HG03520 (cell line): ENCODE data around the gene ASCC3.
"Not testable (repeated sequence)": the region's sequence is repeated elsewhere in the genome, so short reads cannot be mapped to it uniquely, and the experiment has no call there.

Experiments
- ATAC-seq: cut with Tn5 transposase; IDR thresholded peaks from one replicate; pipeline ENCODE4 v1.9.1; 2021; ENCODE audit warnings: mild to moderate bottlenecking, moderate library complexity; ENCODE audit not compliant: unreplicated experiment

The ASCC3 gene

GRCh38 chr6:100809346-100809745 lies 71.8 kb downstream of the ASCC3 start:
- ATAC-seq = no peak

- no peak for ATAC-seq
Measured at GRCh38 chr6:100808638-100809275, 72.4 kb downstream of the ASCC3 start.

GRCh38 chr6:100806296-100806695 lies 74.8 kb downstream of the ASCC3 start:
- ATAC-seq = no peak

- ATAC-seq = no peak
Measured at GRCh38 chr6:100803264-100804045, 77.7 kb downstream of the ASCC3 start.

GRCh38 chr6:100801036-100801435 lies 80.1 kb downstream of the ASCC3 start:
- no peak for ATAC-seq

- ATAC-seq = peak; percentile 87
Measured at GRCh38 chr6:100796049-100796823, 84.9 kb downstream of the ASCC3 start.

GRCh38 chr6:100790084-100790483 lies 91.0 kb downstream of the ASCC3 start:
- ATAC-seq = no peak

- no peak for ATAC-seq
Measured at GRCh38 chr6:100785982-100786381, 95.1 kb downstream of the ASCC3 start.

GRCh38 chr6:100780648-100781047 lies 100.5 kb downstream of the ASCC3 start:
- no peak for ATAC-seq

- no peak for ATAC-seq
Measured at GRCh38 chr6:100775667-100776066, 105.5 kb downstream of the ASCC3 start.

- no peak for ATAC-seq
Measured at GRCh38 chr6:100774681-100775080, 106.4 kb downstream of the ASCC3 start.

- ATAC-seq = no peak
Measured at GRCh38 chr6:100768816-100769351, 112.2 kb downstream of the ASCC3 start.

GRCh38 chr6:100763617-100764241 lies 117.4 kb downstream of the ASCC3 start:
- no peak for ATAC-seq

GRCh38 chr6:100761841-100762240 lies 119.3 kb downstream of the ASCC3 start:
- ATAC-seq = no peak

- not testable (repeated sequence) for ATAC-seq
Measured at GRCh38 chr6:100758386-100758785, 122.7 kb downstream of the ASCC3 start.

GRCh38 chr6:100753421-100753820 lies 127.7 kb downstream of the ASCC3 start:
- ATAC-seq = no peak

- ATAC-seq = no peak
Measured at GRCh38 chr6:100751590-100751989, 129.5 kb downstream of the ASCC3 start.

GRCh38 chr6:100745419-100746041 lies 135.6 kb downstream of the ASCC3 start:
- ATAC-seq = no peak

- ATAC-seq = no peak
Measured at GRCh38 chr6:100740439-100740838, 140.7 kb downstream of the ASCC3 start.

- ATAC-seq = not testable (repeated sequence)
Measured at GRCh38 chr6:100737720-100738119, 143.4 kb downstream of the ASCC3 start.
